Left ventricle myocardium superior (tissue), 1 donor: ENCODE data around the gene CNTRL. TPM values are rescaled to one million over a fixed set of nuclear protein-coding genes. Genes with fewer than 3 reads are reported as not detected.
"Not testable (repeated sequence)": the region's sequence is repeated elsewhere in the genome, so short reads cannot be mapped to it uniquely, and the experiment has no call there.

ENCODE experiments used
- ATAC-seq: fragments of 200-7000 bp; cut with Tn5 transposase; one replicate; pipeline ENCODE4 v1.9.1; 2020; ENCODE audit warnings: mild to moderate bottlenecking, moderate library complexity
- DNase-seq: peaks from one replicate; pipeline ENCODE4 v3.0.0-alpha.2; 2020
- intact Hi-C: fragments of 100-400 bp; cut with micrococcal nuclease; formaldehyde crosslinking; loops from one replicate; pipeline ENCODE4 v1.11.0; 2022
- total RNA-seq: library from RNA; stranded (reverse); fragmentation: NEBNext Ultra II Directional; extraction: Animal tissue kit (Norgen Biotek cat#: 25700); gene quantifications from one replicate; pipeline ENCODE4 v1.2.1, GENCODE V29; 2021
- donor health status: DM: no; HTN: yes; CAD: no; lungs with severe emphysema.

CNTRL gene
- total RNA-seq, 1 donor from 2014 or later = 4.2 TPM

DNA sequence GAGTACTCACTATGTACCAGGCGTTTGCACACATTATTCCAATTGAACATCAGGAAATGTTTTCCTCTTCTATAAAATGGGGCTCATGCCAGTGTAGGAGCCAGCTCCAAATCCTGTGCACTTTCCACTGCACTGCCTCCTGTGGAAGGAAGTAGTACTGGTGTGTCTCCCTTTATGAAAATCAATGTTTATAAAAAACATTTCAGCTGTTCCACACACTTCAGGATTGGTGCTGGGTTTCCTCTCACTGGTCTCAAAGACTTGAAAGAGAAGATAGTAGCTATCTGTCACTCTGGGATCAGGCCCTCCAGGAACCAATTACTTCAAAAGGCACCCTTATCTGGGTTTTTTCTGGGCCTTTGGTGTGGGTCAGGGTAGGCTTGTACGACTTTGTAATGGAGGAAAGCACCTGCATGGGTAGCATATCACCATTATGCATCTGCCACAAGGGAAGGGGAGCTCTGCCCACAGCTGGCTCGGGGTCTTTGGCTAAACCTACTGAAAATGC lies 94.4 kb downstream of the CNTRL start:
- DNase-seq (no peak), ATAC-seq (peak; percentile 57)
- intact Hi-C loops = no loop called here

DNA sequence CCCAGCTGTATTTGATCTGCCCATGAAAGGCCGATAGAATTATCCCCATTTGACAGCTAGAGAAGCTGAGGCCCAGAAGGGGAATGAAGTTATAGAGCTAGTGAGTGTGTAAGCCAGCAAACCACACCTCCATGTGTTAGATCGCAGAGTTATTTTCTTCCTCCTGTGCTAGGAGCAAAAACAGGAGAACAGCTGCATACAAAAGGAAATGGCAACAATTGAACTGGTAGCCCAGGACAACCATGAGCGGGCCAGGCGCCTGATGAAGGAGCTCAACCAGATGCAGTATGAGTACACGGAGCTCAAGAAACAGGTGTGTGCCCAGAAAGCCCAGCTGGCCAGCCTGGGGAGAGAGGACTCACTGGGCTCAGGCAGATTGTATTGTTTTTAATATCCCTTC lies 96.5 kb downstream of the CNTRL start:
- DNase-seq = no peak
- intact Hi-C loops = no loop called here
- ATAC-seq = no peak

DNA sequence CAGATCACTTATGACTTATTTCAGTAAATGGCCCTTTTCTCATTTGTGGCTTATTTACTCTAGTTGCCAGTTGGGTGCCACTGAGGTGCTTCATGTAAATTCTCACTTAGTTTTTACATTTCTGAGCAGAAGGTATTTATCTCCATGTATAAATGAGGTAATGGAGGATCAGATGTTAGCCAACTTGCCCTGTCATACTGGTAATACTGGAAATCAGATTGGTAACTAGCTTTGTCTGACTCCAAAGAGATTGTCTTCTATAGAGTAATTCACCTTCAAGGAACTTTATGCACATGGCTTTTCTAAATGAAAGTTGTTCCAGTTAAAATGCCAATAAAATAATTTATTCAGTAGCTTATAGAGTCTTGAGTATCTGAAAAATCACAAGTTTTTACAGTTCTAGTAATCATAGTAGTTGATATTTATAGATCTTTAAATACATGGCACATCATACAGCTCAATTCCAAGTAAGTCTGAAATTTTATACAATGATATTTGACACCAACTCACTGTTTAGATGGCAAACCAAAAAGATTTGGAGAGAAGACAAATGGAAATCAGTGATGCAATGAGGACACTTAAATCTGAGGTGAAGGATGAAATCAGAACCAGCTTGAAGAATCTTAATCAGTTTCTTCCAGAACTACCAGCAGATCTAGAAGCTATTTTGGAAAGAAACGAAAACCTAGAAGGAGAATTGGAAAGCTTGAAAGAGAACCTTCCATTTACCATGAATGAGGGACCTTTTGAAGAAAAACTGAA lies 98.2 kb downstream of the CNTRL start:
- DNase-seq (no peak), ATAC-seq (no peak)
- intact Hi-C loops = no loop called here

DNA sequence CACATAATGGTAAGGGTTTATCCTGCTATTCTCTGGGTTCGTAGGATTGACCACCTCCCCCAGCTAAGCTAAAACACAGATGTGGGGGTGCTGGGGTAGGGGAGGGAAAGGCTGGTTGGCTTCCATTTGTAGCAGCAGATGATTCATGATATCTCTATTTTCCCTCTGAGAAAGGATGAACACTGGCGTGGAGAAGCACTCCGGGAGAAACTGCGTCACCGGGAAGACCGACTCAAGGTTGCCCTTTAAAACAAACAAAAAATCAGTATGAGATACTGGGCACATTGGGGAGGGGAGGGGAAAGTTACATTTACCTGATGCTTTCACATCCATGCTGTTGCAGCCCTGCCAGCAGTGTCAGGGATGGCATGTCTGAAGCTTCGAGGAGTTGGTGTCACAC lies 98.7 kb downstream of the CNTRL start:
- DNase-seq (no peak), ATAC-seq (no peak)
- intact Hi-C loops = no loop called here

DNA sequence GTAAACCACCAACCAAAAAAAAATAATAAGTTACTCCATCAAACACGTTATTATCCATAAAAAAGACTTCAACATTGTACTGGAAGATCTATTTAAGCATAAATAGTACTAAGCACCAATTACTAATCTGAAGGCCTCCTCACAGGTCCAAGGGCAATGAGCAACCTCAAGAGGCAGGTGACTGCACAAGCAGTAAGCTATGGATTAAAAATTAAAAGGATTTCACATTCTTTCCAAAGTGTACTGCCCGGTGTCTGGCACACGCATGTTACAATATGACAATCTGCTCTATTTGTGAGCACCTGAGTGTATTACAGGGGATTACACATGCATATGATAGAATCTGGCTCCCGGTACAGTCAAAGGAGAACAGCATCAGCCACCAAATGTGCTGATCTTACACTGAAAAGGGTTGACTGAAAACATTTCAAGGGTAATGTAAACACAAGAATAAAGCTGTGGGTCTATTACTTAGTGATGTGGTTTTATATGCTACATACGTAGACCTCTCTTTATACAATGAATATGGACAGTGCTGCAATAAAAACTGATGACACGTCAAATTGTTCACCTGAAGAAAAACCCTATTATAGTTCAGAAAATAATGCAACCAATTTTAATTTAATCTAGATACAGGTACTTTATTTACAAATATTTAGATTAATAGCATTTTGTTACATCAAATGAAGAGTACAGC lies 104.1 kb downstream of the CNTRL start:
- DNase-seq (no peak), ATAC-seq (no peak)
- intact Hi-C loops = no loop called here

DNA sequence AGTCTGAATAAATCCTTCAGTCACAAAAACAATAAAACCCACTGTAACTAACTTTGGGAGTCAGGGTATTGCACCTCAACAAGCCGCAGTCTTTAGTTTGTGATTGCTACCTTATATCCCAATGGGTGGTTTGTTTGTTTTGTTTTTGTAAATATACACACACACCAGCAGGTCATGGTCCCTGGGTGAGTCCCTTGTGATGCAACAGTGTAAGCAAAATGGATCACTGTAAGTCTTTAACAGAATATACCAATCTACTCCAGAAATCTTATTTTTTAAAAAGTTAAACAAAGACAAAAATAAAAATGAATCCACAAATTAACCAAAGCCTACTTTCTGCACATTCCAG lies 104.6 kb downstream of the CNTRL start:
- DNase-seq, ATAC-seq, intact Hi-C loops: not testable (repeated sequence)

DNA sequence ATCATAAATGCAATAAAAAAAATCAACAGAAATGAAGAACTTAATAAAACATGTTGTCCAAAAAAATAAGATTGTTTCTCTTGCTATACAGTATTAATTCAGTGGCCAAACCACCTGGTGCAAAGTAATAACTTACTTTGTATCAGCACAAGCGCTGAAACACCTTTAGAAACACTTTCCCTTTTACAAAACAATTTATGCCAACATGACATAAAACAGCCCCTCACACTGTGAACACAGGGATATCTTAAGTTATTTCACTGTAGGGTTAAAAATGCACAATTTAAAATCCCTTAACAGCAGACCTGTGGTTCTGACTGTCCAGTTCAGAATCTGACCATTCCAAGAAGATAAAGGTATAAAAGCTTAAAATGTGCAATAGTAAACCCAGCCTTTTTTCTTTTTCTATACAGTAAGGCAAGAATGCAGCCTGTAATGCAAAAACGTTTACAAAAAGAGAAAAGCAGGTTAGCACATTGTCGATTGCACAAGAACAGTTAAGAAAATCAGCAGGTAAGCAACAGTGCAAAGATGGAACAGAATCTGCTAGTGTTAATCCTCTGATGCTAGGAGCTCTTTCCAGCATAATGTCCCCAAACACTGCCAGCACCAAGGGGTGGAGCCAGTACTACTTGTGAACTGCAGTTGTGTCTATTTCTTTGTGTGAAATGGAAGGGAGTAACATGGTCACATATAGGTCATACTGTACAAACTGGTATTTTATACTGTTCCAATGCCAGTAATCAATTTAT lies 105.4 kb downstream of the CNTRL start:
- no peak for DNase-seq
- ATAC-seq = no peak
- intact Hi-C loops = no loop called here

DNA sequence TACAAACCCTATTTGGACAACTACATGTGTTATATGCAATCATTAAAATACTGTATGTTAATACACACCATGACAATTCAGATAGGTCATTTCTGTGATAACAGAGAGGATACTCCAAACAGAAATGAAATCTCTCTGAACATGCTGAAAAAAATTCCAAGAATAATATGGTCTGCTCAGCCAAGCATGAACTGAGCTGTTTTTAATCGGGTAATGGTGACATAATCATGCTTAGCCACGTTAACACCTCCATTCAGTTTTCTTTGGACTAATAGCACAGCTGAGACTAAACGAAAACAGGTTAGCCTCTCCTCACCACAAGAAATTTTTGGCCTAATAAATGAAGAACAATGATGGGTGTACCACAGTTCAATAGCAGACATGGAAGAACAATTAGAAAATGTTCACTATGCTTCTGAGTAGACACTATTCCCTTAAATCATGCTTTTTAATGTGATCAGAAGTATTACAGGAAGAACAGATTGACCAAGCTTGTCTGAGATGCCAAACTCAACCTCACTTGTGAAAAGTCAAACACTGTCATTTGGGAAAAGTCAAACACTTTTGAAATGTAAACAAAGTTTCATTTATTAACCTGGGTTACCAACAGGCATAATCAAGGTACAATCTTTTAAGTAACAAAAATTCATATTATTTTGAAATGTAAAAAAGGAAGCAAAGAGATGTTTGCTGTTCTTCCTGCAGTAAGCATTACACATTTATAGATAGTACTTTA lies 107.5 kb downstream of the CNTRL start:
- no peak for ATAC-seq
- no peak for DNase-seq
- intact Hi-C loops = no loop called here

DNA sequence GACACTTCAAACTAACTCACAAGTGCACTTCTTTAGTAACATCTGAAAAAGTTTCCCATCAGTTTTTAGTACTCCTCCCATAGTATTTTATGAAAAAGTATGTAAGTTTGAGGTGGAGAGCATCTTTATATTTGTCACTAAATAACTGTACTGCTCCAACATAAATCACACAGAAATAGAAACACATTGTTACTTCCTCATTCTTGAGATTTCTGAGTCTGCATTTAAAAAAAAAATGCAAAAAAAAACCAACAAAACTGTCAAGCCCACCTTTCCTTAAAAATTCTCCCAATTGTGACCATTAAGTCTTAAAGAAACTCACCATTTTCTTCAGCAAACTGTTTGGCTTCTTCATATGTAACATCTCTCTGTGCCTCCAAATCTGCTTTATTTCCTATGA lies 108.2 kb downstream of the CNTRL start:
- DNase-seq (no peak), ATAC-seq (no peak)
- intact Hi-C loops = no loop called here

DNA sequence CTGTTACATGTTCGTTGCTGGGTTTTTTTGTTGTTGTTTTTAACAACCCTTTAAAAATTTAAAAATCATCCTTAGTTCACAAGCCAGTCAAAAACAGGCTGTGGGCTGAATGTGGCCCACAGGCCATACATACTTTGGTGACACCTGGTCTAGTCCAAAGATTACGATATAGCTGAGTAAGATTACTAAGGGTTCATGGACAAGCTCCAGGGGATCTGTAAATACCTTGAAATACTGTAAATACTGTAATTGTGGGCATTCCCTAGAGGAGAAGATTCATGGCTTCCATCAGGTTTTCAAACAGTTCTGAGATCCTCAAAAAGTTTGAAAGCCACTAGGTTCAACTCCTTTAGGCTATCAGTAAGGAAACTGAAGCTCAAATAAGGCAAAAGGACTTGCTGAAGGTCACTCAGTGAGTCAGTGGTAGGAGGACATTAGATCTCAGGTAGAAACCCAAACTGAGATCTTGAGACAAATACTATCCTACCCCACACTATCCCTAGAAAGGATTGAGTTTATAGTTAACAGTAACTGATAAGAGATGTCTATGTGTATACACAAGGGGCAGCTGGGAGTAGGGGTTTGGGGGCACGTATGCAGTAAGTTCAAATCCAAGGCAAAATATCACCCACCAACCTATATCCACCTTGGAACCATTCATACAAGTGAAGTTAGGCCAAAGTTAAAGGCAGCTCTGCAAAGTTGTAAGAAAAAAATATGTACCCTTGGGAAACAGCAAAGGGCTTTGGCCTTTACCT lies 109.1 kb downstream of the CNTRL start:
- DNase-seq = no peak
- intact Hi-C loops = no loop called here
- ATAC-seq = no peak

DNA sequence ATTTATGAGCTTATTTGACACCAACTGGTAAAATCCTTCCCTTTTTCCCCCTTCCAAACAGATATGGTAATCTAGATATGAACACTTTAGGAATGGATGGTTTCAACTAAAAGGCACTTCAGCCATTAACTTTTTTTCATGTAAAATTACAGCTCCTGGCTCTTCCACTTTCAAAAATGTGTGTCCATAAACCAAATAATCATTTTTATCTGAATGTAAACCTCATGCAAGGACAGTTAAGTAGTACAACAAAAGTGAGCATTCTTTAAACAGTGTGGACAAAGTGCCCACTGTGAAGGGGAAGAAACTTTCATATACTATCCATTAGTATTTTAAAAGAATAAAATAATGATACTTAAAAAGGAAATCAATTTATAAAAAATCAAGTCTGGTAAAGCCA lies 109.7 kb downstream of the CNTRL start:
- intact Hi-C loops = no loop called here
- DNase-seq = no peak
- ATAC-seq = no peak

DNA sequence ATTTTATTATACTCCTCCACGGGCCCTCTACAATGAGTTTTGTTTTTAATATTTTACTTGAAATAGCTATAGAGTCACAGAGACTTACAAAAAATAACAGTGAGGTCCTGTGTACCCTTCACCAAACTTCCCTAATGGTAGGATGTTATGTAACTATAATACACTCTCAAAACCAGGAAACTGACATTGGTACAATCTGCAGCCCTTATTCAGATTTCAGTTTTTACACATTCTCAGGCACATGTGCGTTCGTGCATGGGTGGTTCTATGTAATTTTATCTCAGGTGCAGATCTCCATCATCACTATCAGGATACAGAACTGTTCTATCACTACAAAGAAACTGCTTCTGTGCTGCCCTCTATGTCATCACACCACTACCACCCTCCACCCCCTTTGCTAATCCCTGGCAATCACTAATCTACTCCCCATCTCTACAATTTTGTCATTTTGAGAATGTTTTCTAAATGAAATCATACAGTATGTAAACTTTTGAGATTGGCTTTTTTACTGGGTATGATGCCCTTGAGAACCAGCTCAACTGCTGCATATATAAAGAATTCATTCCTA lies 110.5 kb downstream of the CNTRL start:
- ATAC-seq (peak; percentile 18), DNase-seq (no peak)
- intact Hi-C loops = no loop called here

DNA sequence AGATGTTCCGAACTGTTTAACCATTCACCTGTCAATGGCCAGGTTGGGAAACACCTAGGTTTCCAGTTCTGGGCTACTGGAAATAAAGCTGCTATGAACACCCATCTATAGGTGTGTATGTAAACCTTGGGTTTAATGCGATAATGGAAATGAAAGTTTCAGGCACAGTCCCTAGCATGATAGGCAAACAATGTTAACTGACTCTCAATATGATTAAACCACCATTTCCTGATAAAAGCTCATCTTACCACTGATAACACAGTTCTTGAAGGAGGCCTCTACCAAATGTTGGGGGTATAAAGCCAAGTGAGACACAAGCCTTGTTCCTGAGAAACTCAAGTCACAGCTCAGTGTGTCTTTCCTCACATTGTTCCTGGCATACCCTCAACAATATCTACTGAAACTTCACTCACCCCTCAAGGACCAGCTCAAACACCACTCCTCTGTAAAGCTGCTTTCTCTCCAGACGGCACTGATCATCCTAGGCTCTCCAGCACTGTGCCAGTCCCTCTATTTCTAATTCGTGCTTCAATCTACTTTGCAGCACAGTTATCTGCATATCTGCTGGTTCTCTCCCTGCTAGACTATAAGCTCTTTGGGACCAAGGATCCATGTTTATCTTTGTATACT lies 111.1 kb downstream of the CNTRL start:
- DNase-seq (no peak), ATAC-seq (peak; percentile 14)
- intact Hi-C loops = no loop called here

DNA sequence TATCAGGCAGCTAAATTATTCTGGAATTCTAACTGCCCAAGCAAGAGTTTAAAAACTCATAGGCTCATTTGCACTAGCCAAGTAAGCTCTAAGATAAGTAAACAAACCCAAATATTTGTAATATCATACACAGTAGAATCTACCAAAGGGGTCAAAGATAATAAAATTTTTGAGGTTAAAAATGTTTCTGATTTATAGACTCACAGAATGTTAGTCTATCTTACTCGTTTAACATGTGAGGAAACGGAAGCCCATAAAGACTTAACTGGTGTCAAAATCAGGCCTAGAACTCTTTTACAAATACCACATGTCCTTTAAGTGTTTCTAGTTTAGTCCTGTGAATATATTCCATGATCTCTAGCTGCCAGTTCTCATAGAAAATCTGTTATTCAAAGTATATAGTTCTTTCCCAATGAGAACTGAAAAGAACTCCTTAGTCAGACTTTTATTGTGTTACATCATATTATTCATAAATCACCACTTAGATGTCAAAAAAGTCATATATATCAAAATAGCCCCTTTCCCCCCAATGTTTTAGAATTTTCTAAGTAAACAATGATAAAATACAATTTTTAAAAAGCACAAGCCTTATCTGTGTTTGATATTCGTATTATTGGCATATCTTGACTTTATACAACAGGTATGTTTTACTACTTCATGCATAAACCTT lies 113.0 kb downstream of the CNTRL start:
- intact Hi-C loops = no loop called here
- ATAC-seq (no peak), DNase-seq (no peak)

DNA sequence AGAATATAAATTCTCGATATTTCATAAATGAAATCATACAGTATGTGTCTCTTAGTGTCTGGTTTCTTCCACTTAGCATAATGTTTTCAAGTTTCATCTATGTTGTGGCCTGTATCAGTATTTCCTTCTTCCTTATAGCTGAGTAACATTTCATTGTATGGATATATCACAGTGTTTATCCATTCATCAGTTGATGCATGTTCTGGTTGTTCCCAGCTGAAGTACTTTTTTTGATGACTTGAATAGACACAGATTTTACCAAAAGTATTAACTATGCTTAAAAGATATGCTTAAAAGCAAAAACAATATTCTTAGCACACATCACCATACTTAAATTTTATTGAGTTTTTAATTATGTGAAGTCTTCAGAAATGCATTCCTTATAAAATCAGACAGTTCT lies 114.3 kb downstream of the CNTRL start:
- intact Hi-C loops = no loop called here
- ATAC-seq = no peak

DNA sequence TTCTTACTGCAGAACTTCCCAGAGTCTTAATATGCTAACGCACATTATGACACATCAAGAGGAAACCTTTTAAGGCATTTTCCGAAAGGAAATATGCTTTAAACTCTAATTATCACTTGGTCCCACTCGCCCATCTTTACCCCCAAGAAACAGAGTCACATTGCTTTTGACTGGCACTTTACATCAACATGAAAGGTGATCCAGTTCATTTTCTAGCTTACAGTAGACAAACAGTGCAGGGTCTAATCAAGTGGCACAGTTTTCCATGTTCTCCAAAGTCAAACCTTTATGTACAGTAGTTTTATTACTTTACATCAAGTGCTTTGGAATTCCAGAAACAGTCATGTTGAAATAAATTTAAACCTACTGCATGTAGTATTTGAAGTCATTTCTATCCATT lies 114.9 kb downstream of the CNTRL start:
- intact Hi-C loops = no loop called here
- ATAC-seq (no peak), DNase-seq (no peak)

More for the DNA sequence above, 114.3 kb downstream of the CNTRL start:
- no peak for DNase-seq

DNA sequence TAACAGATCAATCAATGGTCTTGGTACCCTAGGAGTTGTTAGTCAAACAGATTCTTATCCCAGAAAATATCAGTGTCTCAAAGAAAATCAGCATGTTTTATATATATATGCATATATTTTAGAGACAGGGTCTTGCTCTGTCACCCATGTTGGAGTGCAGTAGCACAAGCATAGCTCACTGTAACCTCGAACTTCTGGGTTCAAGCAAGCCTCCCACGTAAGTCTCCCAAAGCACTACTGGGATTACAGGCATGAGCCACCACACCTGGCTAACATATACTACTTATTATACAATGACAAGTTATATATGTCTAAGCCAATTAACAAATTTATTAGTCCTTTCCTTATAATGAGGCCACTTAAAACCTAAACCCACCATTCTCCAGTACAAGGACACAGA lies 116.5 kb downstream of the CNTRL start:
- ATAC-seq = peak; percentile 17
- no peak for DNase-seq
- intact Hi-C loops = no loop called here

DNA sequence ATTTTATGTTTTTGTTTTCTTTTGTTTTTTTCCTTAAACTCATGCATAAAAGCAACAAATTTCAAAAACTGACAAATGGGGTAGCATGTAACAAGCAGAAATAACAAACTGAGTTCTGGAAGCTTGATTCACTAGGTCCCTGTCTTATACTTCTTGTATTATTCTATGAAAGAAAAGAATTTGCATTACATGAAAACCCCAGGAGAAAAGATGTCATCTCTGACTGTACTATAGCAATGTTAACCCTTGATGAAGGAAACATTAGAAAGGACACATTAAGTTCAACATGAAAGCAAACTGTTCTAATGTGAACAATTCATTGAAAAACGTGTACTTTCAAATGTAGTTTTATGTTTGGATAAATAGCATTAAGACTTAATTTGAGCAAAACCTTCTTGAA lies 117.8 kb downstream of the CNTRL start:
- ATAC-seq (no peak), DNase-seq (no peak)
- intact Hi-C loops = no loop called here
